GM19324 (cell line): ENCODE results near the gene SLC35F4.
A peak's percentile ranks its signal among the peaks of the same experiment; 100 is the strongest.
"Not testable (repeated sequence)": the region's sequence is repeated elsewhere in the genome, so short reads cannot be mapped to it uniquely, and the experiment has no call there.

Source experiments
- ATAC-seq: cut with Tn5 transposase; IDR thresholded peaks from one replicate; pipeline ENCODE4 v1.9.1; 2021; ENCODE audit warnings: mild to moderate bottlenecking, moderate library complexity; ENCODE audit not compliant: unreplicated experiment, low FRiP score

The SLC35F4 gene

GRCh38 chr14:57735276-57735675 is 130.6 kb downstream of the SLC35F4 start:
- ATAC-seq, result no peak

- ATAC-seq, result no peak
Measured at GRCh38 chr14:57732463-57733285, 133.2 kb downstream of the SLC35F4 start.

GRCh38 chr14:57729208-57730187 is 136.4 kb downstream of the SLC35F4 start:
- no peak for ATAC-seq

GRCh38 chr14:57725399-57726077 is 140.4 kb downstream of the SLC35F4 start:
- no peak for ATAC-seq

GRCh38 chr14:57722141-57722540 is 143.8 kb downstream of the SLC35F4 start:
- not testable (repeated sequence) for ATAC-seq

- ATAC-seq, result no peak
Measured at GRCh38 chr14:57714487-57714931, 151.4 kb downstream of the SLC35F4 start.

- ATAC-seq, result no peak
Measured at GRCh38 chr14:57712698-57713097, 153.2 kb downstream of the SLC35F4 start.

- peak; percentile 77 for ATAC-seq
Measured at GRCh38 chr14:57712102-57712501, 153.8 kb downstream of the SLC35F4 start.

GRCh38 chr14:57709909-57710308 is 156.0 kb downstream of the SLC35F4 start:
- ATAC-seq, result no peak

- ATAC-seq, result not testable (repeated sequence)
Measured at GRCh38 chr14:57709086-57709485, 156.8 kb downstream of the SLC35F4 start.

GRCh38 chr14:57707219-57707618 is 158.7 kb downstream of the SLC35F4 start:
- no peak for ATAC-seq

- ATAC-seq, result no peak
Measured at GRCh38 chr14:57704763-57705162, 161.1 kb downstream of the SLC35F4 start.

GRCh38 chr14:57699947-57700346 is 165.9 kb downstream of the SLC35F4 start:
- ATAC-seq, result no peak

GRCh38 chr14:57692671-57693070 is 173.2 kb downstream of the SLC35F4 start:
- ATAC-seq, result no peak

GRCh38 chr14:57687416-57687815 is 178.5 kb downstream of the SLC35F4 start:
- ATAC-seq, result no peak

GRCh38 chr14:57686304-57686703 is 179.6 kb downstream of the SLC35F4 start:
- no peak for ATAC-seq

GRCh38 chr14:57671021-57671420 is 194.9 kb downstream of the SLC35F4 start:
- ATAC-seq, result no peak

GRCh38 chr14:57660208-57660607 is 205.7 kb downstream of the SLC35F4 start:
- ATAC-seq, result no peak

GRCh38 chr14:57659052-57659451 is 206.8 kb downstream of the SLC35F4 start:
- ATAC-seq, result no peak

- no peak for ATAC-seq
Measured at GRCh38 chr14:57657487-57657886, 208.4 kb downstream of the SLC35F4 start.

- ATAC-seq, result no peak
Measured at GRCh38 chr14:57656853-57657252, 209.0 kb downstream of the SLC35F4 start.
